Memory B cell (primary cell): Measurements from ENCODE around the gene SLC12A9.

Source experiments
- ATAC-seq: fragments of 150-1000 bp; cut with Tn5 transposase; 2 replicates; pipeline ENCODE4 v1.10.0; 2021; ENCODE audit warnings: low read depth, mild to moderate bottlenecking, moderate library complexity
- DNase-seq, 2 donors: peaks; one replicate each; pipeline ENCODE4 v3.0.0; 2022; ENCODE audit warnings: low spot score in 2 of 2
- H3K27ac Mint-ChIP-seq: one replicate; pipeline ENCODE4 v1.8.0; 2022; ENCODE audit warnings: mild to moderate bottlenecking, moderate library complexity, mixed read lengths
- H3K27me3 Mint-ChIP-seq: one replicate; pipeline ENCODE4 v1.8.0; 2022; ENCODE audit warnings: mixed read lengths
- H3K36me3 Mint-ChIP-seq: one replicate; pipeline ENCODE4 v1.8.0; 2022; ENCODE audit warnings: mild to moderate bottlenecking, mixed read lengths
- H3K4me1 Mint-ChIP-seq: one replicate; pipeline ENCODE4 v1.8.0; 2022; ENCODE audit warnings: mixed read lengths
- H3K4me3 Mint-ChIP-seq: one replicate; pipeline ENCODE4 v1.8.0; 2022; ENCODE audit warnings: mild to moderate bottlenecking, moderate library complexity, mixed read lengths
- H3K9me3 Mint-ChIP-seq: one replicate; pipeline ENCODE4 v1.8.0; 2022; ENCODE audit warnings: mixed read lengths

SLC12A9 gene

GRCh38 chr7:100818825-100819224, 33.7 kb upstream of the SLC12A9 start:
- Mint-ChIP-seq H3K4me1 (no peaks in the 10 kb centered on the region), H3K4me3 (no peak overlapping the region), H3K27ac (no peak overlapping the region), H3K27me3 (peaks cover 4% of the 10 kb centered on the region), H3K36me3 (peaks cover 2% of the 10 kb centered on the region), H3K9me3 (no peaks in the 10 kb centered on the region)
- no peak for DNase-seq
- ATAC-seq = no peak

DNA sequence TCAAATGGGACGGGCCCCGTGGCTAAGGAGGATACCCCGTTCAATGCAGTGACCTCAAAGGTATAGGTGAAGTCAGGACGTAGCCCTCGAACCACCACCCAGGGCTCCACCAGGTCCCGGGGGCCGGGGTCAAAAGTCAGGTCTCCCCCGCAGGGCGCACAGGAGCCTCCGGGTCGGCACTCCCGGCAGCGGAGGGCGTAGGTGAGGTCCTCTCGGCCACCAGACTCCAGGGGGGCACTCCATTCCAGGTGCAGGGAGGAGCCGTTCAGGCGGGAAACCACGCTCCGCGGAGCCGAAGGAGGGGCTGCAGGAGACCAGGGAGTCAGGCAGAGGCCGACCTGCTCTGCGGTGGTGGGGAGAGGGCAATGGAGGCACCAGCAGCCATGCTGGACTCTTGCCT, 32.9 kb upstream of the SLC12A9 start:
- H3K4me1 Mint-ChIP-seq = no peaks in the 10 kb centered on the region
- no peaks in the 10 kb centered on the region for H3K9me3 Mint-ChIP-seq
- no peak overlapping the region for H3K4me3 Mint-ChIP-seq
- ATAC-seq (no peak), DNase-seq (no peak)
- H3K27me3 Mint-ChIP-seq = peaks cover 6% of the 10 kb centered on the region
- H3K27ac Mint-ChIP-seq = no peak overlapping the region
- H3K36me3 Mint-ChIP-seq = peaks cover 2% of the 10 kb centered on the region

DNA sequence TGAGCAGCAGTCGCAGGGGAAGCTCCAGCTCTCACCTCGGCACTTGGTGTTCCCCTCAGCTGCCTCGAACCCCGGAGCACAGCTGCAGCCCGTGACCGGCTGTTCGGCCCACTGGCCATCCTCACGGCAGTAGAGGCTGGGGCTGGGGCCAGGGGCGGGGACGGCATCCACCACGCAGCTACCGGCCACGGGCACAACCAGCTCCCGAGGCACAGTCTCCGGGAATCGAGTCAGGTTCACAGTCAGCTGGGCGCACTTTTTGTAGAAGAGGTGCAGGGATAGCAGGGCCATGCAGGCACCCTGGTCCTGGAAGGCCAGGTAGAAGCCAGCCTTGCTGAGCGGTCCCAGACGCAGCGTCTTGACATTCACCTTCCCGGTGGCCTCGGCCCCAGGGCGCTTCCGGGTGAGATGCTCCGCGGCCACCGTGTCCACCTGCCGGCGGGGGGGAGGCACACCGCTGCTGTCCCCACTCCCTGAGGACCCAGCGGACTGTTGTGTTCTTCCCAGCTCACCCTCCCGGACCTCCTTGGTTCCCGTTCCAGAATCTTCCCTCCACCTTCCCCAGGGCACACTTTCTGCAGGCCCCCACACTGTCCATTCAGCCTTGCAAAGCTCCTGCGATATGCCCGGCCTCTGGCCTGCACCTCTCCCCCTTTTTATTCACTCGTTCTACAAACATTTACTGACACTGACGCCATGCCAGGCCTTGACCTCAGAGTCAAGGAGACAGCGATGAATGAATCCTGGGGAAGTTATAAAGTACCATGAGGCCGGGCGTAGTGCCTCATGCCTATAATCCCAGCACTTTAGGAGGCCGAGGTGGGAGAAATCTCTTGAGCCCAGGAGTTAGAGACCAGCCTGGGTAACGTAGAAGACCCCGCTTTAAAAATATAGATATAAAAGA, 30.0 kb upstream of the SLC12A9 start:
- Mint-ChIP-seq H3K4me1 (peaks cover 12% of the 10 kb centered on the region), H3K27ac (no peak overlapping the region), H3K36me3 (peaks cover 2% of the 10 kb centered on the region), H3K27me3 (peaks cover 24% of the 10 kb centered on the region), H3K9me3 (no peaks in the 10 kb centered on the region), H3K4me3 (no peak overlapping the region)
- ATAC-seq (no peak), DNase-seq (no peak)

GRCh38 chr7:100823140-100823525, 29.4 kb upstream of the SLC12A9 start:
- no peak for ATAC-seq
- Mint-ChIP-seq H3K27me3 (peaks cover 29% of the 10 kb centered on the region), H3K27ac (no peak overlapping the region), H3K4me1 (peaks cover 17% of the 10 kb centered on the region), H3K4me3 (no peak overlapping the region), H3K36me3 (peaks cover 2% of the 10 kb centered on the region), H3K9me3 (no peaks in the 10 kb centered on the region)
- DNase-seq = no peak

DNA sequence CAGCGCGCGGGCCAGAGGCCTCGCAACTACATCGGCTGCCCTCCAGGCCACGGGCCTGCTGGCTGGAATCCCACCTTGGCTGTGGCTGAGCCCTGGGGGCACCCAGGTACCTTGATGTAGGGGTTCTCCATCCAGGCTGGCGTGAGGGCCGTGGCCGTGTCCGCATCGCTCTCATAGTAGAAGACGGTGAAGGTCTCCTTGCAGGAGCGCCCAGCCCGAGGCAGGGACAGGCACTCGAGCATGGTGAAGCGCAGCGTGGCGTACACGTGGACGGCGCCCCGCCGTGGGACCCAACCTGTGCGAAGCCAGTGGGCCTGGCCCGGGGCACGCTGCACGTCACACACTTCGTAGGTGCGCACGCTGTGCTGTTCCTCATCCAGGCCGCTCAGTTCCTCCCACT, 29.0 kb upstream of the SLC12A9 start:
- H3K4me3 Mint-ChIP-seq = no peak overlapping the region

DNA sequence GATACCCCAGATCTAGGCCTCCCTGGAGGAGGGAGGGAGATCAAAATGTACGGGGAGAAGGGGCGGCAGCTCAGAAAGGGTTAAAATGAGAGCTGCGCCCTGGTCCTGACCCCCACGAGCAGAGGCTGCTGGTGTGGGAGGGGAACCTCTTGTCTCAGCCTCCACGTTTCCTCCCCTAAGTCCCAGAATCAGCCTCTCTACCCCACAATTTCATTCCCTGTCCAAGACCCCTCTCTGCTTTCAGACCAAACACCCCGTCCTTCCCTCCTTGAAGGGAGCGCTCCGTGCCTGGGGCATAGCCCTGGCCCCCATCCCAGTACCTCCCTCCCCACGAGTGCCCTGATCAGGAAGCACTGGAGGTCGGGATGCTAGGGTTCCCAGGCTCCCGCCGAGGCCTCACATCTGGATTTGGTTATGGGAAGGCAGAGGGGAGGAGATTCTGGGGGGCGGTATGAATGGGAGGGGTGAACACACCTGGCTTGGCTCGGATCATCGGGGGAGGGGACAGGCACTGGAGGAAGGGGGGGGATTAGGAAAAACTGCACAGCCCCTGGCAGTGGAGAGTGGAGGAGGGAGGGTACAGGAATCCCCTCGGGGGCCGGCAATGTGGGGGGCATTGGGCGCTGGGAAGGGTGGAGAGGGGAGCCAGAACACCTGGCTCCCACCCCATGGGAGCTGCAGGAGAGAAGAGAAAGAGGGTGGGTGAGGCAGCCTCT, 27.9 kb upstream of the SLC12A9 start:
- Mint-ChIP-seq H3K4me1 (peaks cover 20% of the 10 kb centered on the region), H3K9me3 (no peaks in the 10 kb centered on the region), H3K27me3 (peaks cover 32% of the 10 kb centered on the region), H3K36me3 (peaks cover 2% of the 10 kb centered on the region), H3K4me3 (no peak overlapping the region), H3K27ac (no peak overlapping the region)
- ATAC-seq (no peak), DNase-seq (no peak)

More for the DNA sequence above, 29.0 kb upstream of the SLC12A9 start:
- no peak for DNase-seq
- Mint-ChIP-seq H3K27me3 (peaks cover 29% of the 10 kb centered on the region), H3K4me1 (peaks cover 17% of the 10 kb centered on the region), H3K27ac (no peak overlapping the region), H3K36me3 (peaks cover 2% of the 10 kb centered on the region), H3K9me3 (no peaks in the 10 kb centered on the region)
- no peak for ATAC-seq

- ATAC-seq (no peak), DNase-seq (no peak)
- peaks cover 32% of the 10 kb centered on the region for H3K27me3 Mint-ChIP-seq
- no peak overlapping the region for H3K27ac Mint-ChIP-seq
- H3K4me3 Mint-ChIP-seq = no peak overlapping the region
- peaks cover 20% of the 10 kb centered on the region for H3K4me1 Mint-ChIP-seq
- H3K9me3 Mint-ChIP-seq = no peaks in the 10 kb centered on the region
- H3K36me3 Mint-ChIP-seq = peaks cover 2% of the 10 kb centered on the region
These were observed 27.3 kb upstream of the SLC12A9 start for GRCh38 chr7:100825215-100825671.

GRCh38 chr7:100825751-100826513, 26.6 kb upstream of the SLC12A9 start:
- Mint-ChIP-seq H3K36me3 (peaks cover 2% of the 10 kb centered on the region), H3K9me3 (no peaks in the 10 kb centered on the region), H3K4me1 (peaks cover 20% of the 10 kb centered on the region), H3K4me3 (peak overlapping the region; percentile 73), H3K27ac (no peak overlapping the region), H3K27me3 (peaks cover 32% of the 10 kb centered on the region)
- peak; percentile 31 for ATAC-seq
- DNase-seq = no peak

DNA sequence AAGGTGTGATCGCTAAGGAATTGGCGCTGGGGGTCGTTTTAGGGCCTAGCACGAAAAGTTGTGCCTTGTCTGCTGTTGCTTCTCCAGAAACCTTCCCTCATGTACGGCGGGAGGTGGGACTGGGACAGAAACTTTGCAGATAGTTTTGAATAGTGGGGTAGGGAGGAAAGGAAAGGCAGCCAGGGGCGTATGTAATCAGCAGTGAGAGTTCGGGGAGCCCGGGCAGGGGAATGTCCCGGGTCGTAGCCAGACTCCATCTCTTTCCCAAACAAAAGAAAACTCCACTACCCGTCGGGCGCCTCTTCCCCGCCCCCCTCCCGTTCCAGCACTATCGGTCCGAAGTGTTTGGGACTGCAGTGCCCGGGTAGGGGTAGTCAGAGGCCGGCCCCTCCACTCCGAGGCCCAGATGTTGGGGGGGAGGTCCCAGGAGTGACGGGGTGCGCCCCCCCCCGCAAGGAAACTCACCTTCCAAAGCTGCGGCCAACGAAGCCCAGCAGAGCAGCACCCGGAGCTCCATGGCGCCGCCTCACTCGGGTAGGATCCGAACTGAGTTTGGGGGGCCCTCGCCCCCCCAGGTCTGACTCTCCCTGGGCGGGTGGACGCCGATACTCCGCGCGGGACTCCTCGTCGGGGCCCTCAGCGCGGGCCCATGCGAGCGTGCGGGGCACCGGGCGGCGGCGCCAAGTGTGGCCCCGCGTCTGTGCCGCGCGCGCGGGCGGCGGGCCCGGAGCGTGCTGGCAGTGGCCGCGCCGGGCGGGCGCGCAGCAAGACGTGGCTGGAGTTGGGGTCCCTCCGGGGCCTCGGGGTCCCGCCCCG, 25.8 kb upstream of the SLC12A9 start:
- Mint-ChIP-seq H3K9me3 (no peaks in the 10 kb centered on the region), H3K4me1 (peaks cover 20% of the 10 kb centered on the region), H3K27me3 (peaks cover 32% of the 10 kb centered on the region), H3K4me3 (peak overlapping the region; percentile 73), H3K27ac (no peak overlapping the region), H3K36me3 (peaks cover 2% of the 10 kb centered on the region)
- ATAC-seq (peak; percentile 53), DNase-seq (no peak)

GRCh38 chr7:100827330-100828226, 24.9 kb upstream of the SLC12A9 start, which contains the start of gene EPHB4:
TSS of gene EPHB4 (minus strand) at chr7:100827523. CDS start at chr7:100827030, 493 bp downstream.
- Mint-ChIP-seq H3K4me1 (peaks cover 20% of the 10 kb centered on the region), H3K27me3 (peaks cover 31% of the 10 kb centered on the region), H3K27ac (no peak within 1 kb of the TSS), H3K4me3 (peak within 1 kb of the TSS; percentile 73), H3K36me3 (peaks cover 2% of the 10 kb centered on the region), H3K9me3 (no peaks in the 10 kb centered on the region)
- no peak for DNase-seq
- peak; percentile 50 for ATAC-seq

GRCh38 chr7:100829150-100829716, 23.3 kb upstream of the SLC12A9 start:
- ATAC-seq = no peak
- Mint-ChIP-seq H3K27me3 (peaks cover 30% of the 10 kb centered on the region), H3K4me1 (peaks cover 20% of the 10 kb centered on the region), H3K4me3 (no peak overlapping the region), H3K9me3 (no peaks in the 10 kb centered on the region), H3K36me3 (no peaks in the 10 kb centered on the region), H3K27ac (no peak overlapping the region)
- DNase-seq = no peak

DNA sequence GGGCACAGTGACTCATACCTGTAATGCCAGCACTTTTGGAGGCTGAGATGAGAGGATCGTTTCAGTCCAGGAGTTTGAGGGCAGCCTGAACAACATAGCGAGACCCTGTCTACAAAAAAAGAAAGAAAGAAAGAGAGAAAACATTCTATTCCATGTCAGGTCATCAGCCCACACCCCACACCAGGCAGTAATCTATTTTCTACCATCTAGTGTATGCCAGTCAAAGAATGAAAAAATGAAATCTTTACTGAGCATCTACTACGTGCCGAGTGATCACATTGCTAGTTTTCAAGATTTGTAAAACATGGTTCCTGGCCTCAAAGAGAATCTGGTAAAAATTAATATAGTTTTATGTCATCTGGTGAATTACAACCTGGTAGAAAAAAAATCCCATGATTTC, 22.1 kb upstream of the SLC12A9 start:
- Mint-ChIP-seq H3K27me3 (peaks cover 22% of the 10 kb centered on the region), H3K27ac (no peak overlapping the region), H3K9me3 (no peaks in the 10 kb centered on the region), H3K4me1 (peaks cover 19% of the 10 kb centered on the region), H3K36me3 (no peaks in the 10 kb centered on the region), H3K4me3 (no peak overlapping the region)
- DNase-seq (no peak), ATAC-seq (no peak)
